ENCODE measurements around the gene HAPLN3. TPM values are rescaled to one million over a fixed set of nuclear protein-coding genes. Genes with fewer than 3 reads are reported as not detected.

The HAPLN3 gene
- total RNA-seq, 1 experiment from 2014 or later: 42.4 TPM

GRCh38 chr15:88866295-88866881 is 29.0 kb downstream of the HAPLN3 start:
- Histone ChIP-seq H2BK120ac (ENCODE audit: low read depth, low read length, poor library complexity, severe bottlenecking) (no peak overlapping the region), H3K23me2 (ENCODE audit: insufficient read length, low read depth, low read length, poor library complexity, severe bottlenecking) (no peaks in the 10 kb centered on the region), H3K4me2 (ENCODE audit: insufficient read depth, insufficient read length, low read length) (no peak overlapping the region), H4K91ac (ENCODE audit: insufficient read length, low read depth, low read length) (no peak overlapping the region), H4K5ac (ENCODE audit: insufficient read length, low read depth, low read length) (no peak overlapping the region), H2AFZ (ENCODE audit: low read length) (no peak overlapping the region), H4K8ac (replicated peaks; ENCODE audit: insufficient read length, low read depth, low read length) (no peak overlapping the region), H3K4me1 (ENCODE audit: insufficient read depth, low read length) (no peaks in the 10 kb centered on the region), H3K9ac (ENCODE audit: extremely low read depth, insufficient read length, low read length) (no peak overlapping the region), H2BK5ac (ENCODE audit: insufficient read length, low read length) (no peak overlapping the region), H3K27me3 (ENCODE audit: insufficient read depth, low read length) (no peaks in the 10 kb centered on the region), H3K23ac (ENCODE audit: insufficient read length, low read depth, low read length) (no peak overlapping the region), H2BK12ac (ENCODE audit: insufficient read length, low read depth, low read length) (no peak overlapping the region), H3K27ac (ENCODE audit: insufficient read length, low read depth, low read length) (no peak overlapping the region), H2BK20ac (ENCODE audit: low read depth, low read length, poor library complexity, severe bottlenecking) (no peak overlapping the region), H3K9me3 (ENCODE audit: control insufficient read depth, low read depth, low read length) (no peaks in the 10 kb centered on the region), H3K18ac (ENCODE audit: insufficient read length, low read depth, low read length) (no peak overlapping the region), H3K56ac (ENCODE audit: insufficient read length, low read depth, low read length) (no peak overlapping the region), H3K14ac (ENCODE audit: insufficient read depth, low read length) (no peak overlapping the region), H2BK15ac (ENCODE audit: low read depth, low read length) (no peak overlapping the region), H3K79me2 (ENCODE audit: insufficient read depth, low read length) (no peaks in the 10 kb centered on the region), H2AK5ac (ENCODE audit: insufficient read length, low read length) (no peak overlapping the region), H3T11ph (ENCODE audit: low read length) (no peak overlapping the region), H3K4ac (ENCODE audit: low read depth, low read length) (no peak overlapping the region), H4K20me1 (ENCODE audit: control insufficient read depth, insufficient read depth, insufficient read length) (no peaks in the 10 kb centered on the region), H3K79me1 (ENCODE audit: insufficient read depth, low read depth, low read length, poor library complexity, severe bottlenecking) (no peaks in the 10 kb centered on the region)
- no peak for DNase-seq
- H3K27ac Mint-ChIP-seq: no peak overlapping the region
- H3K9me3 Mint-ChIP-seq: peaks cover 0 to 6% of the 10 kb centered on the region in 2 experiments; a peak in 3 of 5 replicates
- H3K4me1 Mint-ChIP-seq: peaks cover 7 to 8% of the 10 kb centered on the region in 2 experiments; a peak in 2 of 4 replicates
- H3K4me3 Mint-ChIP-seq: no peak overlapping the region
- TF ChIP-seq, protein P1, sequence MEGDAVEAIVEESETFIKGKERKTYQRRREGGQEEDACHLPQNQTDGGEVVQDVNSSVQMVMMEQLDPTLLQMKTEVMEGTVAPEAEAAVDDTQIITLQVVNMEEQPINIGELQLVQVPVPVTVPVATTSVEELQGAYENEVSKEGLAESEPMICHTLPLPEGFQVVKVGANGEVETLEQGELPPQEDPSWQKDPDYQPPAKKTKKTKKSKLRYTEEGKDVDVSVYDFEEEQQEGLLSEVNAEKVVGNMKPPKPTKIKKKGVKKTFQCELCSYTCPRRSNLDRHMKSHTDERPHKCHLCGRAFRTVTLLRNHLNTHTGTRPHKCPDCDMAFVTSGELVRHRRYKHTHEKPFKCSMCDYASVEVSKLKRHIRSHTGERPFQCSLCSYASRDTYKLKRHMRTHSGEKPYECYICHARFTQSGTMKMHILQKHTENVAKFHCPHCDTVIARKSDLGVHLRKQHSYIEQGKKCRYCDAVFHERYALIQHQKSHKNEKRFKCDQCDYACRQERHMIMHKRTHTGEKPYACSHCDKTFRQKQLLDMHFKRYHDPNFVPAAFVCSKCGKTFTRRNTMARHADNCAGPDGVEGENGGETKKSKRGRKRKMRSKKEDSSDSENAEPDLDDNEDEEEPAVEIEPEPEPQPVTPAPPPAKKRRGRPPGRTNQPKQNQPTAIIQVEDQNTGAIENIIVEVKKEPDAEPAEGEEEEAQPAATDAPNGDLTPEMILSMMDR (conservative IDR thresholded peaks at IDR 0.05): no peak
- no CpG with 5 or more reads among the region's 10 CpGs for WGBS (ENCODE audit: extremely low coverage, insufficient read length, low lambda C conversion rate)
- peaks cover 0 to 5% (median 0%) of the 10 kb centered on the region in 3 experiments; a peak in 2 of 7 replicates for H3K36me3 Mint-ChIP-seq (ENCODE audit: insufficient read depth in 1 of 3, low read depth in 3 of 3)
- H3K27me3 Mint-ChIP-seq (ENCODE audit: low read depth): peaks cover 27% of the 10 kb centered on the region
